Fibroblast of lung (primary cell): ENCODE results near the gene H1-8. TPM values are rescaled to one million over a fixed set of nuclear protein-coding genes. Genes with fewer than 3 reads are reported as not detected.

Experiments
- DNase-seq, 2 donors: peaks; one replicate each; pipeline versions ENCODE4 v3.0.0 to v3.0.0-alpha.2; 2010; ENCODE audit warnings: low read depth in 2 of 2
- H2AFZ ChIP-seq: 2 replicates; pipeline ENCODE4 v1.5.1; 2012; ENCODE audit warnings: low read length, control low read depth, inconsistent platforms
- H3K27ac ChIP-seq: 2 replicates; pipeline ENCODE4 v1.5.1; 2011; ENCODE audit warnings: low read length, control low read depth; ENCODE audit not compliant: insufficient read depth
- H3K27me3 ChIP-seq: 2 replicates; pipeline ENCODE4 v1.5.1; 2011; ENCODE audit warnings: mild to moderate bottlenecking, low read length; ENCODE audit not compliant: control insufficient read depth, insufficient read depth
- H3K36me3 ChIP-seq: 2 replicates; pipeline ENCODE4 v1.5.1; 2011; ENCODE audit warnings: low read length; ENCODE audit not compliant: control insufficient read depth, insufficient read depth
- H3K4me1 ChIP-seq: 2 replicates; pipeline ENCODE4 v1.5.1; 2011; ENCODE audit warnings: low read length; ENCODE audit not compliant: control insufficient read depth, insufficient read depth; ENCODE audit errors: extremely low read depth
- H3K4me2 ChIP-seq: 2 replicates; pipeline ENCODE4 v1.5.1; 2011; ENCODE audit warnings: low read length, control low read depth; ENCODE audit not compliant: insufficient read depth; ENCODE audit errors: extremely low read depth
- H3K4me3 ChIP-seq, 4 experiments: fragments of 200-600 bp in 1 of 4; sonication (generic) in 1 of 4; replicated peaks in 1 of 4; 2 replicates each; pipeline ENCODE4 v1.5.1; 2011 to 2016; ENCODE audit warnings: low read length in 4 of 4, low read depth in 3 of 4, mild to moderate bottlenecking in 3 of 4, control low read depth in 2 of 4, inconsistent platforms in 1 of 4, mixed read lengths in 1 of 4; ENCODE audit not compliant: insufficient read depth in 1 of 4; ENCODE audit errors: control extremely low read depth in 1 of 4
- H3K79me2 ChIP-seq: 2 replicates; pipeline ENCODE4 v1.5.1; 2012; ENCODE audit warnings: mild to moderate bottlenecking, low read length, inconsistent platforms; ENCODE audit not compliant: control insufficient read depth, insufficient read depth
- H3K9ac ChIP-seq: 2 replicates; pipeline ENCODE4 v1.5.1; 2011; ENCODE audit warnings: mild to moderate bottlenecking, low read length, control low read depth; ENCODE audit not compliant: insufficient read depth
- H3K9me3 ChIP-seq: 2 replicates; pipeline ENCODE4 v1.5.1; 2012; ENCODE audit warnings: low read depth, low read length; ENCODE audit not compliant: control insufficient read depth, insufficient read depth
- H4K20me1 ChIP-seq: 2 replicates; pipeline ENCODE4 v1.5.1; 2011; ENCODE audit warnings: low read length; ENCODE audit not compliant: control insufficient read depth, insufficient read depth; ENCODE audit errors: extremely low read depth
- EZH2 ChIP-seq: IDR thresholded peaks from 2 replicates; pipeline ENCODE4 v1.5.1; 2012; ENCODE audit warnings: low read length, control low read depth, mild to moderate bottlenecking; ENCODE audit errors: missing control alignments
- polyA plus RNA-seq, 2 donors: library from polyadenylated mRNA; depleted of rRNA in 1 of 2; stranded (reverse) in 1 of 2; unstranded in 1 of 2; fragments of >200 nt; gene quantifications; 2 replicates each; pipeline ENCODE4 v1.2.1, GENCODE V29; 2011 to 2012; ENCODE audit warnings: missing spikeins in 1 of 2
- total RNA-seq: library from RNA; depleted of rRNA; stranded (reverse); fragments of >200 nt; gene quantifications from 2 replicates; pipeline ENCODE4 v1.2.1, GENCODE V29; 2014
- TF ChIP-seq, protein P1 (sequence below), 2 donors: IDR thresholded peaks in 1 of 2; conservative IDR thresholded peaks in 1 of 2; 1 replicate in 1 of 2; 2 replicates in 1 of 2; pipeline ENCODE4 v1.5.1; 2011 to 2012; ENCODE audit warnings: low read length in 2 of 2, control low read depth in 1 of 2, inconsistent platforms in 1 of 2, low read depth in 1 of 2, mild to moderate bottlenecking in 1 of 2

Gene H1-8
- total and polyA plus RNA-seq, 2 donors (not counting 1 experiment from before 2014, with no cell fraction given): not detected

DNA sequence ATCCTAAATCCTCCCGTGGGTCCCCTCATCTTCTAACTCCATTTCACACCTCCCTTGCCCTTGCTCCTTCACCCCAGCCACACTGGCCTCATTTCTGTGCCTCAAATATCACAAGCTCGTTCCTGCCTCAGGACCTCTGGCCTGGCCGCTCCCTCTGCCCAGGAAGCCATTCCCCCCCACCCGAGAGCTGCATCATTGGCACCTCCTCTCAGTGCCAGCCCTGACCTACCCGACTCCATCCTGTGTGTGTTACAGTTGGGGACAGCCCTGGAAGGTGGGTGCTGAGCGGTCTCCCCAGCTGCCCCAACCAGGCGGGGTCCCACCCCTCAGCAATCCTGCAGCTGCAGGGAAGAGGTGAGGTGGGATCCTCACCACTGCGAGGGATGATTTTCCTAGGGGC lies 49.0 kb downstream of the H1-8 start:
- H3K9me3 ChIP-seq: no peaks in the 10 kb centered on the region
- H3K27me3 ChIP-seq: no peaks in the 10 kb centered on the region
- peaks cover 60% of the 10 kb centered on the region for H3K79me2 ChIP-seq
- no peak overlapping the region for H3K4me3 ChIP-seq
- H2AFZ ChIP-seq: no peak overlapping the region
- peak overlapping the region; percentile 16 for H3K9ac ChIP-seq
- DNase-seq: no peak
- H3K4me2 ChIP-seq: no peak overlapping the region
- H3K27ac ChIP-seq: peak overlapping the region; percentile 38
- H3K36me3 ChIP-seq: peaks cover 2% of the 10 kb centered on the region
- no peaks in the 10 kb centered on the region for H4K20me1 ChIP-seq
- peaks cover 70% of the 10 kb centered on the region for H3K4me1 ChIP-seq
- TF ChIP-seq, protein P1, sequence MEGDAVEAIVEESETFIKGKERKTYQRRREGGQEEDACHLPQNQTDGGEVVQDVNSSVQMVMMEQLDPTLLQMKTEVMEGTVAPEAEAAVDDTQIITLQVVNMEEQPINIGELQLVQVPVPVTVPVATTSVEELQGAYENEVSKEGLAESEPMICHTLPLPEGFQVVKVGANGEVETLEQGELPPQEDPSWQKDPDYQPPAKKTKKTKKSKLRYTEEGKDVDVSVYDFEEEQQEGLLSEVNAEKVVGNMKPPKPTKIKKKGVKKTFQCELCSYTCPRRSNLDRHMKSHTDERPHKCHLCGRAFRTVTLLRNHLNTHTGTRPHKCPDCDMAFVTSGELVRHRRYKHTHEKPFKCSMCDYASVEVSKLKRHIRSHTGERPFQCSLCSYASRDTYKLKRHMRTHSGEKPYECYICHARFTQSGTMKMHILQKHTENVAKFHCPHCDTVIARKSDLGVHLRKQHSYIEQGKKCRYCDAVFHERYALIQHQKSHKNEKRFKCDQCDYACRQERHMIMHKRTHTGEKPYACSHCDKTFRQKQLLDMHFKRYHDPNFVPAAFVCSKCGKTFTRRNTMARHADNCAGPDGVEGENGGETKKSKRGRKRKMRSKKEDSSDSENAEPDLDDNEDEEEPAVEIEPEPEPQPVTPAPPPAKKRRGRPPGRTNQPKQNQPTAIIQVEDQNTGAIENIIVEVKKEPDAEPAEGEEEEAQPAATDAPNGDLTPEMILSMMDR (conservative IDR thresholded peaks at IDR 0.05 in 1 of 2, IDR thresholded peaks at IDR 0.05 in 1 of 2; ENCODE audit: low read depth in 1 of 2, low read length in 2 of 2): no peak
- TF ChIP-seq EZH2: no peak

DNA sequence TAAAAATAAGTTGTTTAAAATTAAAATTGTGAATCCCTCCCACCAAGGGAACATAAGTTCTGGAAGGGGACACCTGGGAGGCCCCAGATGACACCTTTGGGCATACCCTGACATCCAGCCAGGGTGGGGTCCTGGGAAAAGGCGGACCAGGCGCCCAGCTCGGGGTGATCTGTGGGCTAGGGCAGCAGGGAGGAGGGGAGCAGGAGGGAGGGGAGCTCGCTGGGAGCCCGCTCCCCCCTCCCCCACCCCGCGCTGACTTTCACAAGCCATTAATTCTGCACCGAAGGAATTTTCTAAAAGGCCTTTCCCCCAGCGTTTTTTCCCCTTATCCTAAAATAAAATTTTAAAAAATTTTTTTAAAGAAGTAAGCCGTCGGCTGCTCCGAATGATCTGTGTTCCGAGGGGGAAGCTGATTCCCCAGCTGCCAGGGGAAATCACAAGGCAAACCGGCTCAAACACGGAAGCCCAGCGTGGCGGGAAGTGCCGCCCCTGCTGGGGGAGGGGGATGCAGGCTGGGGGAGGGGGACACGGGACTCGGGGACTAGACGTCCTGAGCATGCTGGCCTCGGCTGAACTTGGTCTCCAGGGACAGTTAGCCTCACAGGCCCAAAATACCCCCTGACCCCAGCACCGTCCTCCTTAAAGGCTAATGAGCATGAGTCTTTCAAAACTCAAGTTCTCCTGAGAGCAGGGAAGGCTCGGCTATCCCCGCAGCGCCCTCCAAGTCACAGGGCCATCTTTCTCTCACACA lies 49.6 kb downstream of the H1-8 start:
- Histone ChIP-seq H3K9ac (peak overlapping the region; percentile 59), H3K27ac (peak overlapping the region; percentile 92), H4K20me1 (no peaks in the 10 kb centered on the region), H3K9me3 (no peaks in the 10 kb centered on the region), H2AFZ (no peak overlapping the region), H3K4me3 (no peak overlapping the region), H3K4me2 (peak overlapping the region; percentile 19), H3K4me1 (peaks cover 71% of the 10 kb centered on the region), H3K36me3 (peaks cover 2% of the 10 kb centered on the region), H3K27me3 (no peaks in the 10 kb centered on the region), H3K79me2 (peaks cover 61% of the 10 kb centered on the region)
- TF ChIP-seq EZH2: no peak
- TF ChIP-seq, protein P1 (conservative IDR thresholded peaks at IDR 0.05 in 1 of 2, IDR thresholded peaks at IDR 0.05 in 1 of 2; ENCODE audit: low read depth in 1 of 2, low read length in 2 of 2): no peak
- DNase-seq: peak in 1 of 2 donors; percentile 50

DNA sequence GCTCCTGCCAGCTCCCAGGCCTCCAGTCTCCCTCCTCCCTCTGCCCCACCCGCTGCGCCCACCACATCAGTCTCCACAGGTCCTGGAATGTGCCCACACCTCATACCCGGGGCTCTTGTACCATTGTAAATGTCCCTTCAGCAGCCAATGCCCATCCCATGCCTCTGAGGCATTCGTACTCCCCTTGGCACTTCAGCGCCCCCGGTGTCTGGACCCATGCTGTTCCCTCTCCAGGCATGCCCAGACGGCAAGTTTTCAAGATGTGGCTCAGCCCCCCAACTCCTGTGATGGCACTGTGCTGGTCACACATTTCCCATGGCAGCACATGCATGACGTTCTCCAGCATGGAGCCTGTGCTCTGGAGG lies 50.2 kb downstream of the H1-8 start:
- Histone ChIP-seq H3K4me1 (peaks cover 72% of the 10 kb centered on the region), H3K4me2 (peak overlapping the region; percentile 44), H3K79me2 (peaks cover 66% of the 10 kb centered on the region), H3K4me3 (no peak overlapping the region), H3K9ac (peak overlapping the region; percentile 59), H2AFZ (no peak overlapping the region), H3K36me3 (peaks cover 2% of the 10 kb centered on the region), H3K27me3 (no peaks in the 10 kb centered on the region), H4K20me1 (no peaks in the 10 kb centered on the region), H3K9me3 (no peaks in the 10 kb centered on the region), H3K27ac (peak overlapping the region; percentile 92)
- TF ChIP-seq, protein P1 (conservative IDR thresholded peaks at IDR 0.05 in 1 of 2, IDR thresholded peaks at IDR 0.05 in 1 of 2; ENCODE audit: low read depth in 1 of 2, low read length in 2 of 2): peak in 1 of 2 donors; percentile 5
- no peak for TF ChIP-seq EZH2
- no peak for DNase-seq
